RWPE1 (cell line): Measurements from ENCODE around the gene RUNX2.

ENCODE experiments used
- CTCF ChIA-PET: fragments of 350-600 bp; sonication (Branson Sonifier 250); formaldehyde crosslinking; extraction: SDS; loops from one replicate; lab custom pipeline; 2021; lab: Yijun Ruan, JAX
- POLR2A ChIA-PET: fragments of 400-600 bp; formaldehyde crosslinking; extraction: SDS; loops from one replicate; lab custom pipeline; 2020; ENCODE audit warnings: antibody characterized with exemption; ENCODE audit not compliant: low non-redundant PET; lab: Yijun Ruan, JAX
- DNase-seq: peaks from one replicate; pipeline ENCODE4 v3.0.0; 2012; ENCODE audit warnings: low spot score
- H3K27ac ChIP-seq: fragments of 450-650 bp; 2 replicates; pipeline ENCODE4 v1.5.1; 2017
- TF ChIP-seq, protein P1 (sequence below): fragments of 450-650 bp; conservative IDR thresholded peaks from 2 replicates; pipeline ENCODE4 v1.5.1; 2017; ENCODE audit warnings: low read depth, mild to moderate bottlenecking

The RUNX2 gene

DNA sequence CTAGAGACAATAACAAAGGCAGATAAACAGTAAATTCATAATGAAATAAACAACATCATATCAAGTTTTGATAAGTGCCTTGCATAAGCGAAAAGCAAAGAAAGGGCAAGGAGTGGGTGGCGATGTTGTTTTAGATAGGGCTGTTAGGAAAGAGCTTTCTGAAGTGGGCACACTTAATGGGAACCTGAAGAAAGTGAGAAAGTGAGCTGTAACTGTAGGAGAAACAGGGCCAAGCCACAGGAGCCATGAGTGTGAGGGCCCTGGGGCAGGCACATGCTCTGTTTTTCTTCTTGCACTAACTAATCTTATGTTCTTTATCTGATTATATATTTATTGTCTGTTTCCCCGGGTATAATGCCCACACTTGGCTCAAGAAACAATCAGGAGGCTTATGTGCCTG, 243.0 kb downstream of the RUNX2 start:
- POLR2A ChIA-PET, result no interaction called here
- TF ChIP-seq, protein P1, sequence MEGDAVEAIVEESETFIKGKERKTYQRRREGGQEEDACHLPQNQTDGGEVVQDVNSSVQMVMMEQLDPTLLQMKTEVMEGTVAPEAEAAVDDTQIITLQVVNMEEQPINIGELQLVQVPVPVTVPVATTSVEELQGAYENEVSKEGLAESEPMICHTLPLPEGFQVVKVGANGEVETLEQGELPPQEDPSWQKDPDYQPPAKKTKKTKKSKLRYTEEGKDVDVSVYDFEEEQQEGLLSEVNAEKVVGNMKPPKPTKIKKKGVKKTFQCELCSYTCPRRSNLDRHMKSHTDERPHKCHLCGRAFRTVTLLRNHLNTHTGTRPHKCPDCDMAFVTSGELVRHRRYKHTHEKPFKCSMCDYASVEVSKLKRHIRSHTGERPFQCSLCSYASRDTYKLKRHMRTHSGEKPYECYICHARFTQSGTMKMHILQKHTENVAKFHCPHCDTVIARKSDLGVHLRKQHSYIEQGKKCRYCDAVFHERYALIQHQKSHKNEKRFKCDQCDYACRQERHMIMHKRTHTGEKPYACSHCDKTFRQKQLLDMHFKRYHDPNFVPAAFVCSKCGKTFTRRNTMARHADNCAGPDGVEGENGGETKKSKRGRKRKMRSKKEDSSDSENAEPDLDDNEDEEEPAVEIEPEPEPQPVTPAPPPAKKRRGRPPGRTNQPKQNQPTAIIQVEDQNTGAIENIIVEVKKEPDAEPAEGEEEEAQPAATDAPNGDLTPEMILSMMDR, result no peak
- CTCF ChIA-PET, result no interaction called here
- no peak for DNase-seq
- H3K27ac ChIP-seq, result no peak overlapping the region

DNA sequence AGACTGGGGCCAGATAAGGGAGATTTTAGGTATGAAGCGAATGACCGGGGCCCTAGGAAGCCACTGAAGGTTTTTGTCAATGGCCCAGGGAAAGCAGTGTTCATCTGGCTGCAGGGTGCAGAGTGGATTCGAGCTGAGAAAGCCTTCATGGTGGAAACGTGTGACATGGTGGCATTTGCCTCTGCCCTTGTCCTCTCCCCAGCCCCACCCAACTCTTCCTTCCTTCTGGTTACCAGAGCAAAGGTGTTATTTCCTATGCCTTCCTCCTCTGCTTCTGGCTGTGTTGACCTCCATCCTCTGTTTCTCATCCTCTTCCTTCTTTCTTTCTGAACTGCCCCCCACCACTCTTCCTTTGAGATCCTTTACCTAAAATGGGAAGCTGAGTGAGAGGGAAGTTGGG, 244.7 kb downstream of the RUNX2 start:
- ChIA-PET CTCF (interaction anchor here (0.7 kb wide), 1 partner anchor 42 kb away, joined by 4 read pairs; no protein-coding TSS in a partner anchor), POLR2A (no interaction called here)
- no peak overlapping the region for H3K27ac ChIP-seq
- TF ChIP-seq, protein P1, result no peak
- DNase-seq, result no peak

DNA sequence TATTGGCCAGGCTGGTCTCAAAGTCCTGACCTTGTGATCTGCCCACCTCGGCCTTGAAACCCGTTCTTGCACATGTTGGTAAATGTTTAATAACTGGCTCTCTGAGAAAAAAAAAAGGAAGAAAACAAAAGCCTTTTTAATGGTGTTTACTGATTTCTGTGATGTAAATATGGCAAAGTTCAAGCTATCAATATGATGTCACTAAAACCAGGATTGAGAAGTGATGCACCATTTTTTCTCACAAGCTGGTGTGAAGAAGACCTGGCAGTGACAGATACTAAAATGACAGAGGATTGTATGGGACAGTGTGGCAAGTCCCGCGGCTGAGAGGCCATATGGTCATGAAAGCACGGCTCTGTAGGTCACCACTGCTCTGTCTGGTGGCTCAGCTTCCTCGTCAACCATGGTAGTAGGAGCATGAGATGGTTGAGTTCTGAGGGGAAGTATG, 245.9 kb downstream of the RUNX2 start:
- ChIA-PET POLR2A (no interaction called here), CTCF (no interaction called here)

DNA sequence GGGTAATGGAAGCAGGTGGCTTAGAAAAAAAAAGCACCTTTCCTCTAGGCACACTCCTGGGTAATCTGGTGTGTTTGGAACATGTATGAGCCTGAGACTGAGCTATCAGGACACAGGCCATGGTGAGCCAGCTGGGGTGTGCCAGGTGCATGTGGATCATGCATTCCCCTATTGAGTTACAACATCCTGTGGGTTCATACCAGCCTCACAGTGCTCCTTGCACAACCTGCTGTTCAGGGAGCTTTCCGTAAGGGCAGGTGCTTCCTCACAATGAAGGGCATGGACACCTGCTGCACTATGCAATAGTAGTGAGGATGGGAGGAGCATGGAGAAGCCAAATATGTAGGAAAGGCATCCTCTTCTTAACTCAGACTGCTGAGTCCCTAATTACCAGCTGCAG, 246.8 kb downstream of the RUNX2 start:
- POLR2A ChIA-PET, result no interaction called here
- CTCF ChIA-PET, result interaction anchor here (0.6 kb wide), 1 partner anchor 811 kb away, joined by 6 read pairs; no protein-coding TSS in a partner anchor
- TF ChIP-seq, protein P1, result no peak
- no peak overlapping the region for H3K27ac ChIP-seq
- no peak for DNase-seq

More for the DNA sequence above, 245.9 kb downstream of the RUNX2 start:
- TF ChIP-seq, protein P1, result no peak
- H3K27ac ChIP-seq, result no peak overlapping the region
- no peak for DNase-seq

DNA sequence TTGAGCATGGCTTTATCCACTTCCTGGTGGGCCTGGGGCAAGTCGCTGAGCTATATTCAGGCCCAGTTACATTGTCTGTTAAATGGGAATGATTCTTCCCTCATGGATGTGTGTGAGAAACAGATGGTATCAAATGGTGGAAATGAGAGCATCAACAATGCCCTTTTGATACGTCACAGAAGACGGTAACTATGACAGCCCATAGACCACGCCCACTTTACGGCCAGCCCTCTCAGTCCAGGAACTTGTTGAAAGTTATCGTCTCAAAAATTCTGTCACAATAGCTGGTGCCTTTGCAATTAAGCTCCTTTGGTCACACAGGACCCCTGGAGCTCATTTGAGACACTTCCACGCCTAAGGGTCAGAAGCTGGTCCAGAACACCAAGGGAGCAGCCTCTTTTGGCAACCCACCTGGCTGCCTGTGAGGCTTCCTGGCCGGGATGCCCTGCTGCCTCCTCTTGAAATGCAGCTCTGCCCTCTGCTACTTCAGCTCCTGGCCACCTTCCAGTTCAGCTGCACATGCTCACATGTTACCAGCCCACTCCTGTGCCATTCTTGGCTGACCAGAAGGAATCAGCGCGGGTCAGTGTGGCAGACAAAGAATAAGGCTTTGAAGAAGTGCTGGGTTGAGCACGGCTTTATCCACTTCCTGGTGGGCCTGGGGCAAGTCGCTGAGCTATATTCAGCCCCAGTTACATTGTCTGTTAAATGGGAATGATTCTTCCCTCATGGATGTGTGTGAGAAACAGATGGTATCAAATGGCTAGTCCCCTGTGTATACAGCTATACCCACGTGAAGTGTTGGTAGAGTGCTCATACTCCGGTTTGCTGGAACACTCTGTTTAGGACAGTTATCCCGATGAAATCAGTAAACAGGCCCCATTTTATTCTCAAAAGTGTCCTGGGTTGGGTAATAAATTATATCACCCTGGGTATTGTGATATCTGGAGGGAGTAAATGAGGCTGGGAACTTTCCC, 248.8 kb downstream of the RUNX2 start:
- POLR2A ChIA-PET, result no interaction called here
- no peak for DNase-seq
- CTCF ChIA-PET, result no interaction called here

DNA sequence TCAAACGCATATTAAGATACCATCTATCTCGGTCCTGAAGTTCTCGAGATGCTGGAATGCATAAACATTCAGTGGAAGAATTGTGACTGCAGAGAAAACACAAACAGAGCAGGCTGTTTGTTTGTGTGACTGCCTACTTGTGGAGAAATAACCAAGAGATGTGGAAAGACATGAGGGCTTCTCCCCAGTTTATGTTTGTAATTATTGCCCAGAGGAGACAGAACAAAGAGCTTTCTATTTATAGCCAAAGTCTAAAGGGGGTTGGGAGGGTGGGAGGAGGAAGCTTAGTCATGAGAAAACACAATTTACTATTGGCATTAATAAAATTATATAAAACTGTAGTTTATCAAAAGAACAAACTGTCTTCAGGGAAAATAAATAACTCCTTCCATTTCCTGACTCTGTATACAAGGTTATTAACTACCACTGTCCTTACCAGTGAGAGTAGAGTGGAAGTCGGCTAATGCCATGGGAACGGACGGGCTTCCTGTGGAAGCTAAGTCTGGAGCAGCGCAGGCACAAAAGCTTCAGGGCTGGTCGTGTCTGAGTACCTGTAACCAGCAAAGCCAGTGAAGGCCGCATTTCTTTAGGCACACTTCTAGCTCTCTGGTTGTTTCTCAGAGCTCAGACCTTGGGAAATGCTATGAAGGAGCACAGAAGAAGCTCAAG, 249.8 kb downstream of the RUNX2 start:
- CTCF ChIA-PET, result no interaction called here
- DNase-seq, result no peak
- TF ChIP-seq, protein P1, result no peak
- no peak overlapping the region for H3K27ac ChIP-seq
- POLR2A ChIA-PET, result no interaction called here

More for the DNA sequence above, 248.8 kb downstream of the RUNX2 start:
- TF ChIP-seq, protein P1, result no peak
- no peak overlapping the region for H3K27ac ChIP-seq
